KMS-11 (cell line): ENCODE results near the gene EPHA1.

Source experiments
- H2AFZ ChIP-seq: fragments of 200-600 bp; sonication (generic); 2 replicates; pipeline ENCODE4 v1.6.1; 2016; ENCODE audit warnings: antibody characterized with exemption, mixed run types, low read depth
- H3K27ac ChIP-seq: fragments of 200-600 bp; sonication (generic); 2 replicates; pipeline ENCODE4 v1.6.1; 2016; ENCODE audit warnings: mild to moderate bottlenecking, mixed run types
- H3K27me3 ChIP-seq: fragments of 200-600 bp; sonication (generic); 2 replicates; pipeline ENCODE4 v1.6.1; 2017; ENCODE audit warnings: mild to moderate bottlenecking, low read depth, mixed run types, moderate library complexity; ENCODE audit not compliant: insufficient read depth
- H3K36me3 ChIP-seq: fragments of 200-600 bp; sonication (generic); 2 replicates; pipeline ENCODE4 v1.6.1; 2017; ENCODE audit warnings: mild to moderate bottlenecking, mixed run types; ENCODE audit not compliant: insufficient read depth
- H3K4me1 ChIP-seq: fragments of 200-600 bp; sonication (generic); 2 replicates; pipeline ENCODE4 v1.6.1; 2016; ENCODE audit warnings: mild to moderate bottlenecking, low read depth, mixed run types; ENCODE audit not compliant: poor library complexity, severe bottlenecking
- H3K4me2 ChIP-seq: fragments of 200-600 bp; sonication (generic); 2 replicates; pipeline ENCODE4 v1.7.0; 2016; ENCODE audit warnings: mild to moderate bottlenecking, mixed run types
- H3K4me3 ChIP-seq: fragments of 200-600 bp; sonication (generic); IDR thresholded peaks from 2 replicates; pipeline ENCODE4 v1.6.1; 2017; ENCODE audit warnings: low read depth, low read length, mixed read lengths; ENCODE audit not compliant: insufficient read depth
- H3K79me2 ChIP-seq: fragments of 200-600 bp; sonication (generic); 2 replicates; pipeline ENCODE4 v1.6.1; 2016; ENCODE audit warnings: low read depth, mixed run types; ENCODE audit not compliant: insufficient read depth
- H3K9ac ChIP-seq: fragments of 200-600 bp; sonication (generic); 2 replicates; pipeline ENCODE4 v1.6.1; 2016; ENCODE audit warnings: mild to moderate bottlenecking, mixed run types
- H4K20me1 ChIP-seq: fragments of 200-600 bp; sonication (generic); 2 replicates; pipeline ENCODE4 v1.6.1; 2016; ENCODE audit warnings: mild to moderate bottlenecking, mixed run types; ENCODE audit not compliant: insufficient read depth
- CTCF ChIP-seq: fragments of 200-600 bp; sonication (generic); conservative IDR thresholded peaks from 2 replicates; pipeline ENCODE4 v1.6.1; 2017; ENCODE audit warnings: low read depth, mild to moderate bottlenecking, antibody characterized with exemption, low read length, moderate library complexity, mixed read lengths

Gene EPHA1

GRCh38 chr7:143382126-143382790, 26.4 kb downstream of the EPHA1 start:
- no peak for TF ChIP-seq CTCF
- no peak overlapping the region for H2AFZ ChIP-seq
- H3K27ac ChIP-seq: no peak overlapping the region
- peak overlapping the region; percentile 79 for H3K4me2 ChIP-seq
- no peaks in the 10 kb centered on the region; the same call in 1 of the 2 replicates for H3K79me2 ChIP-seq
- no peaks in the 10 kb centered on the region for H4K20me1 ChIP-seq
- peaks cover 12% of the 10 kb centered on the region for H3K4me1 ChIP-seq
- no peaks in the 10 kb centered on the region for H3K36me3 ChIP-seq
- peak overlapping the region; percentile 80; the same call in 1 of the 2 replicates for H3K9ac ChIP-seq
- H3K4me3 ChIP-seq: no peak overlapping the region
- H3K27me3 ChIP-seq: no peaks in the 10 kb centered on the region

- Histone ChIP-seq H3K4me2 (peak overlapping the region; percentile 79), H3K4me1 (peaks cover 12% of the 10 kb centered on the region), H3K79me2 (no peaks in the 10 kb centered on the region; the same call in 1 of the 2 replicates), H3K9ac (peak overlapping the region; percentile 80), H3K36me3 (no peaks in the 10 kb centered on the region), H4K20me1 (no peaks in the 10 kb centered on the region), H2AFZ (peak overlapping the region; percentile 99), H3K4me3 (no peak overlapping the region), H3K27me3 (no peaks in the 10 kb centered on the region), H3K27ac (peak overlapping the region; percentile 56; the same call in 1 of the 2 replicates)
- TF ChIP-seq CTCF: no peak
Measured at GRCh38 chr7:143381427-143382125, 27.1 kb downstream of the EPHA1 start.

- H3K27me3 ChIP-seq: no peaks in the 10 kb centered on the region
- peak within 1 kb of the TSS; percentile 99 for H2AFZ ChIP-seq
- no peak within 1 kb of the TSS for H3K4me3 ChIP-seq
- TF ChIP-seq CTCF: no peak
- no peaks in the 10 kb centered on the region for H4K20me1 ChIP-seq
- peak within 1 kb of the TSS; percentile 79 for H3K4me2 ChIP-seq
- peak within 1 kb of the TSS; percentile 80 for H3K9ac ChIP-seq
- H3K27ac ChIP-seq: peak within 1 kb of the TSS; percentile 56
- H3K4me1 ChIP-seq: peaks cover 12% of the 10 kb centered on the region
- no peaks in the 10 kb centered on the region; the same call in 1 of the 2 replicates for H3K79me2 ChIP-seq
- H3K36me3 ChIP-seq: no peaks in the 10 kb centered on the region
Measured at GRCh38 chr7:143380646-143381426, 27.8 kb downstream of the EPHA1 start, which contains the start of gene ZYX. Gene ZYX (plus strand): TSS chr7:143381345. CDS start chr7:143381572, 227 bp downstream.

- H3K79me2 ChIP-seq: no peaks in the 10 kb centered on the region; the same call in 1 of the 2 replicates
- no peak overlapping the region for H3K4me3 ChIP-seq
- peak overlapping the region; percentile 56 for H3K27ac ChIP-seq
- H4K20me1 ChIP-seq: no peaks in the 10 kb centered on the region
- H3K4me1 ChIP-seq: peaks cover 12% of the 10 kb centered on the region
- no peaks in the 10 kb centered on the region for H3K27me3 ChIP-seq
- TF ChIP-seq CTCF: peak; percentile 95
- H3K36me3 ChIP-seq: no peaks in the 10 kb centered on the region
- peak overlapping the region; percentile 99 for H2AFZ ChIP-seq
- peak overlapping the region; percentile 80 for H3K9ac ChIP-seq
- H3K4me2 ChIP-seq: peak overlapping the region; percentile 54; the same call in 1 of the 2 replicates
Measured at GRCh38 chr7:143380260-143380645, 28.4 kb downstream of the EPHA1 start.
